Activated T-cell treated with anti-CD3 and anti-CD28 coated beads, Interleukin-2, amount 50 U/mL, for 72 hours (primary cell): ENCODE results near the gene GALNT2. TPM values are rescaled to one million over a fixed set of nuclear protein-coding genes. Genes with fewer than 3 reads are reported as not detected.
A peak's percentile ranks its signal among the peaks of the same experiment; 100 is the strongest.

ENCODE experiments used
- ATAC-seq, 2 donors: fragments of 150-1000 bp; cut with Tn5 transposase; replicated peaks in 1 of 2; 2 replicates each; pipeline ENCODE4 v1.10.0; 2021; ENCODE audit warnings: moderate library complexity in 2 of 2, mild to moderate bottlenecking in 1 of 2
- DNase-seq, 2 donors: peaks; one replicate each; pipeline ENCODE4 v3.0.0; 2021 to 2022; ENCODE audit warnings: mixed read lengths in 1 of 2
- H3K27ac Mint-ChIP-seq: one replicate; pipeline ENCODE4 v1.8.0; 2022; ENCODE audit warnings: mild to moderate bottlenecking, moderate library complexity, mixed read lengths
- H3K27me3 Mint-ChIP-seq: one replicate; pipeline ENCODE4 v1.8.0; 2022; ENCODE audit warnings: low read depth, mixed read lengths
- H3K36me3 Mint-ChIP-seq, 2 donors: one replicate each; pipeline ENCODE4 v1.8.0; 2022; ENCODE audit warnings: mixed read lengths in 2 of 2, mild to moderate bottlenecking in 1 of 2; ENCODE audit not compliant: insufficient read depth in 2 of 2
- H3K4me1 Mint-ChIP-seq: one replicate; pipeline ENCODE4 v1.8.0; 2022; ENCODE audit warnings: low read depth, mixed read lengths
- H3K4me3 Mint-ChIP-seq, 2 donors: one replicate each; pipeline ENCODE4 v1.8.0; 2022; ENCODE audit warnings: mild to moderate bottlenecking in 2 of 2, mixed read lengths in 2 of 2, moderate library complexity in 2 of 2
- H3K9me3 Mint-ChIP-seq, 2 donors: one replicate each; pipeline ENCODE4 v1.8.0; 2022; ENCODE audit warnings: mixed read lengths in 2 of 2
- total RNA-seq, 2 donors: library from RNA; stranded (reverse); gene quantifications; one replicate each; pipeline ENCODE4 v1.2.3, GENCODE V29; 2022

Gene GALNT2
- total RNA-seq, 2 donors from 2014 or later = 50.2 to 67.6 TPM

- no peak for ATAC-seq
- Mint-ChIP-seq H3K36me3 (peaks cover 13 to 19% of the 10 kb centered on the region in 2 donors), H3K4me3 (no peak overlapping the region), H3K27ac (no peak overlapping the region), H3K9me3 (peaks cover 7% of the 10 kb centered on the region in 2 donors), H3K4me1 (peaks cover 75% of the 10 kb centered on the region), H3K27me3 (no peaks in the 10 kb centered on the region)
- DNase-seq = no peak
Observed at GRCh38 chr1:230079199-230080024, 12.4 kb downstream of the GALNT2 start.

DNA sequence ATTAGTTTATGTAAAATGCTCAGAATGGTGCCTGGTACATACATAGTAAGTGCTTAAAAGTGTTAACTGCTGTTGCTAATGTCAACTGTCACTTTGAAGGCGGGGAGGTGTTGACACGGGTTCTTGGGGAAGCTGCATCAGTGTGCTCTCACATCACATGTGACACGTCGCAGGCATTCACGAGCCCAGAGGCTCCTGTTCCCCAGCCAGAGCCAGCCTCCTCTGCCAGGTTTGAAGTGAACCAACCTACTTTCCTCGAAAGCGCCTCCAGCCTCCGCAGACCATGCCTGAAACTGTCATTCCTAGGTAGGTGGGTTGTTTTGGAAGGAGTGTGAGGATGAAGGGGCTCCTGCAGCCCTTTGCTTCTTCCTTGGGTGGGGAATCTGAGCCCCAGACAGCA is 13.8 kb downstream of the GALNT2 start:
- Mint-ChIP-seq H3K36me3 (peaks cover 13 to 19% of the 10 kb centered on the region in 2 donors), H3K9me3 (peaks cover 7% of the 10 kb centered on the region in 2 donors), H3K27ac (no peak overlapping the region), H3K4me1 (peaks cover 80% of the 10 kb centered on the region), H3K27me3 (no peaks in the 10 kb centered on the region), H3K4me3 (no peak overlapping the region)
- no peak for ATAC-seq
- no peak for DNase-seq

DNA sequence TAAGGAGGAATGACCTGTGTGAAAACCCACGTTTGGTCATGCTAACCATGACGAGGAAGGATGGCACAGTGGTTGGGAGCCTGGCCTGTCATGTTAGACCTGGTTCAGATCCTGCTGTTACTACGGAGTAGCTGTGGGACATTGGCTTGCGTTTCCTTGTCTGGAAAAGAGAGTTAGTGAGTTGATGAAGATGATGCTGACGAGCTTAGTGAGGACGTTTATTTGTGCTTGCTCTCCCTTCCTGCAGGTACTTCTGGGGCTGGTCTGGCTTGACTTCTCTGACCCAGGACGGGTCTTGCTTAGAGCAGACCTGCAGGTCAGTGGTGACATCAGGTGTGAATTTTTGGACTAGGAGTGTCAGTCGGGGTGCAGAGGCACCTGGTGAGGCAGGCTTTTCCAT is 14.7 kb downstream of the GALNT2 start:
- no peak for DNase-seq
- H3K4me1 Mint-ChIP-seq = peaks cover 80% of the 10 kb centered on the region
- H3K4me3 Mint-ChIP-seq = peak overlapping the region in 1 of 2 donors; percentile 46
- H3K9me3 Mint-ChIP-seq = peaks cover 7% of the 10 kb centered on the region in 2 donors
- no peaks in the 10 kb centered on the region for H3K27me3 Mint-ChIP-seq
- no peak for ATAC-seq
- H3K36me3 Mint-ChIP-seq = peaks cover 10 to 16% of the 10 kb centered on the region in 2 donors
- no peak overlapping the region for H3K27ac Mint-ChIP-seq

DNA sequence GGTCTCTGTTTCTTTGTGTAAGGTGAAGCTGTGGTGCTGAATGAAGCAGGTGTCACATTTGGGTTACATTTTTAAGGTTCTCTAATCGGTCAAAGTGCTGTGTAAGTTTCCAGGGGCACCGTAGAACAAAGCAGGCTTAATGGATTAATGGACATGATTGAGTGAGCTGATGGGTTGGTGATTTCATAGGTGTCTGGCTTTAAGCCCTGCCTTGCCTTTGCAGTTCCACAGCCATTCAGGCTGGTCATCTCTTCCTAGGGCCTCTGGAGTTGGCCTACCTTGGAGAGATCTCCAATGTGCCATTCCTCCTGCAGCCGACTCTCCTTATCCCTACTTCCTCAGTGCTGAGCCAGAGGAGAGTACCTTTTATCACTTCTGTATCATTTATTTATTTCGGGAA is 15.2 kb downstream of the GALNT2 start:
- no peak for ATAC-seq
- H3K4me3 Mint-ChIP-seq = peak overlapping the region in 1 of 2 donors; percentile 62
- peaks cover 7% of the 10 kb centered on the region in 2 donors for H3K9me3 Mint-ChIP-seq
- peaks cover 10 to 16% of the 10 kb centered on the region in 2 donors for H3K36me3 Mint-ChIP-seq
- no peak overlapping the region for H3K27ac Mint-ChIP-seq
- peaks cover 80% of the 10 kb centered on the region for H3K4me1 Mint-ChIP-seq
- H3K27me3 Mint-ChIP-seq = no peaks in the 10 kb centered on the region
- no peak for DNase-seq

- H3K4me1 Mint-ChIP-seq = peaks cover 80% of the 10 kb centered on the region
- ATAC-seq = no peak
- no peak for DNase-seq
- H3K27ac Mint-ChIP-seq = no peak overlapping the region
- H3K36me3 Mint-ChIP-seq = peaks cover 10 to 15% of the 10 kb centered on the region in 2 donors
- peak overlapping the region in 1 of 2 donors; percentile 66 for H3K4me3 Mint-ChIP-seq
- H3K27me3 Mint-ChIP-seq = no peaks in the 10 kb centered on the region
- peaks cover 7% of the 10 kb centered on the region in 2 donors for H3K9me3 Mint-ChIP-seq
Observed at GRCh38 chr1:230083053-230083452, 16.0 kb downstream of the GALNT2 start.

DNA sequence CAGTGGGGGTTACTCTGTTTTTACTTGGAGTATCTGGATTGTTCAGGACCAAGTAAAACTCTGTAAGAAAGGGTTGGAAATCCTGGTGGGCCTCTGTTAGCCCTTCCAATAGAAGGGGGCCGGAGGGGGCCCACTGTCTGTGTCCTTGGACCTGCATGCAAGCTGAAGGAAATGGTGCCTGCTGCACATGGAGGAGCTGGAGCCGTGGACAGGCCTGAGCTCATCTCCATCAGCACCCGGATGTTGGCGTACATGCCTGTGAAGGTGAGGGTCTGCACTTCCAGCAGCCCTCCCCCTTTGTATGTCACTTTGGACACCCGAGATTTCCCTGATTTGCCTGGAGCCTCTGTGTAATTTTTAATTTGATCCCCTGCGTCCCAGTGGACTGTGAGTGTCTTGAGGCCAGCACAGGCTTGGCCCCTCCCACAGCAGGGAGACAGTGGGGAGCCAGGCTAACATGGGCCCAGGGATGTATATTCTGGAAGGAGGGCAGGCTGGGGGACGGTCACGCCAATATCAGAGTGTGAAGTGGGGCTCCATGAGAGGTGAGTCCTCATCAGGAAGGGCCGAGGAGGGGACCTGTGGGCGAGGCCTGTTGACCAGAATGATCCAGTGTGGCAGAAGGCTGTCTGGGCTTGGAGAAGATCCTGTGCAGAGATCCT is 16.8 kb downstream of the GALNT2 start:
- Mint-ChIP-seq H3K27me3 (no peaks in the 10 kb centered on the region), H3K27ac (peak overlapping the region; percentile 10), H3K4me3 (peak overlapping the region; percentile 66), H3K4me1 (peaks cover 87% of the 10 kb centered on the region), H3K36me3 (peaks cover 10 to 15% of the 10 kb centered on the region in 2 donors), H3K9me3 (peaks cover 7% of the 10 kb centered on the region in 2 donors)
- no peak for DNase-seq
- no peak for ATAC-seq

- DNase-seq = peak; percentile 83 to 88
- peak; percentile 99 to 100 for ATAC-seq
Observed at GRCh38 chr1:230084408-230085177, 17.6 kb downstream of the GALNT2 start.

GRCh38 chr1:230085178-230085515 is 18.1 kb downstream of the GALNT2 start:
- Mint-ChIP-seq H3K27me3 (no peaks in the 10 kb centered on the region), H3K4me1 (peaks cover 90% of the 10 kb centered on the region), H3K36me3 (peaks cover 10 to 24% of the 10 kb centered on the region in 2 donors), H3K27ac (no peak overlapping the region), H3K9me3 (peaks cover 7% of the 10 kb centered on the region in 2 donors), H3K4me3 (peak overlapping the region; percentile 66)
- DNase-seq (no peak), ATAC-seq (no peak)

More at GRCh38 chr1:230084408-230085177, 17.6 kb downstream of the GALNT2 start:
- Mint-ChIP-seq H3K9me3 (peaks cover 7% of the 10 kb centered on the region in 2 donors), H3K27ac (peak overlapping the region; percentile 10), H3K27me3 (no peaks in the 10 kb centered on the region), H3K4me3 (peak overlapping the region; percentile 66), H3K36me3 (peaks cover 10 to 20% of the 10 kb centered on the region in 2 donors), H3K4me1 (peaks cover 90% of the 10 kb centered on the region)

GRCh38 chr1:230086151-230086550 is 19.1 kb downstream of the GALNT2 start:
- no peak for DNase-seq
- Mint-ChIP-seq H3K9me3 (peaks cover 7% of the 10 kb centered on the region in 2 donors), H3K27ac (no peak overlapping the region)

DNA sequence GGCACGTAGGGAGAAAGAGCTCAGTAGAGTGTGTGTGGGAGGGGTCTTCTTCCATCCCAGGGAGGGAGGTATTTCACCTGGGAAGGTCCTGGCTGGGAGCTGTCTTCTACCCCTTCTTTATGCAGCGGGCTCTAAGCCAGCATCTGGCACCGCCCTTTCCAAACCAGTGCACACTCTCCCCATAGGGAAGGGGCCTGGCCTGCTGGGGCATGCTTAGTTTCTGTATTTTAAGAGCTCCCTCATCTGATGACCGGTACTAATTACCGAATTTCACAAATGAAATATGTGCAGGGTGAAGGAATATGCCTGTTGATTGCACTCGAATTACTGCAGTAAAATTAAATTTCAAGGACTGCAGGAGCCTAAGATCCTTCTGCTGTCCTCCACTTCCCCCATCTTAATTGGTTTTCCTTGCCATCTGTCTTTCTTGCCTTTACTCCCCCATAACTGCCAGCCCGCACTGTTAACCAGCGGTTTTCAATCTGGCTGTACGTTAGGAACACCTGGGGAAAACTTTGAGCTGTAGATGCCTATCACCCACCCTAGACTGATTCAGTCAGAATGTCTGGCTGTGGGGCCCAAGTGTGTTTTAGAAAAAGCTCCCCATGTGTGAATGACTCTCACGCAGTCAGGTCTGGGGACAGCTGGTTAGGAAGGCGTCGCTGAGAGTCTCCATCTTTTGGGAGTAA is 20.1 kb downstream of the GALNT2 start:
- Mint-ChIP-seq H3K4me1 (peaks cover 84% of the 10 kb centered on the region), H3K9me3 (peaks cover 7% of the 10 kb centered on the region in 2 donors), H3K27ac (no peak overlapping the region), H3K36me3 (peaks cover 9 to 36% of the 10 kb centered on the region in 2 donors), H3K27me3 (no peaks in the 10 kb centered on the region), H3K4me3 (peak overlapping the region in 1 of 2 donors; percentile 52)
- ATAC-seq (no peak), DNase-seq (no peak)

More at GRCh38 chr1:230086151-230086550, 19.1 kb downstream of the GALNT2 start:
- peaks cover 10 to 29% of the 10 kb centered on the region in 2 donors for H3K36me3 Mint-ChIP-seq
- ATAC-seq = no peak
- H3K4me3 Mint-ChIP-seq = peak overlapping the region in 1 of 2 donors; percentile 44
- H3K27me3 Mint-ChIP-seq = no peaks in the 10 kb centered on the region
- H3K4me1 Mint-ChIP-seq = peaks cover 90% of the 10 kb centered on the region

DNA sequence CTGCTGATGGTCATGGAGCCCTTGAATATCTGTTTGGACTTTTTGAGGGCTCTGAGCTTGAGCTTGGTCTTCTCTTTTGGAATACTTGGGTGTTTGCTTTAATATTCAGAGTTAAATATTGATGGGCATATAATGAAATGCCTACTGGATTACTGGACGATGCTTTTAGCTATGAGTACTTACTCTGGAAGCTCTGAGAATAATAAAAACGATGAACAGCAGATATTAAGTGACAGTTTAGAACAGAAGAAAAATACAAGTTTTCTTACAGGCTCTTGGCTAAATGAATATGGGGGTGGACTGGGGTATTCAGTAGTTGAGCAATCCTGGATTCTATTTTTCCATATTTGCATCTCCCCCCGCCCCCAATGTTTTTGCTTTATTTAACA is 20.7 kb downstream of the GALNT2 start:
- H3K27ac Mint-ChIP-seq = no peak overlapping the region
- DNase-seq (no peak), ATAC-seq (no peak)
- no peaks in the 10 kb centered on the region for H3K27me3 Mint-ChIP-seq
- no peak overlapping the region for H3K4me3 Mint-ChIP-seq
- peaks cover 5 to 32% of the 10 kb centered on the region in 2 donors for H3K36me3 Mint-ChIP-seq
- peaks cover 4% of the 10 kb centered on the region in 2 donors for H3K9me3 Mint-ChIP-seq
- peaks cover 82% of the 10 kb centered on the region for H3K4me1 Mint-ChIP-seq

DNA sequence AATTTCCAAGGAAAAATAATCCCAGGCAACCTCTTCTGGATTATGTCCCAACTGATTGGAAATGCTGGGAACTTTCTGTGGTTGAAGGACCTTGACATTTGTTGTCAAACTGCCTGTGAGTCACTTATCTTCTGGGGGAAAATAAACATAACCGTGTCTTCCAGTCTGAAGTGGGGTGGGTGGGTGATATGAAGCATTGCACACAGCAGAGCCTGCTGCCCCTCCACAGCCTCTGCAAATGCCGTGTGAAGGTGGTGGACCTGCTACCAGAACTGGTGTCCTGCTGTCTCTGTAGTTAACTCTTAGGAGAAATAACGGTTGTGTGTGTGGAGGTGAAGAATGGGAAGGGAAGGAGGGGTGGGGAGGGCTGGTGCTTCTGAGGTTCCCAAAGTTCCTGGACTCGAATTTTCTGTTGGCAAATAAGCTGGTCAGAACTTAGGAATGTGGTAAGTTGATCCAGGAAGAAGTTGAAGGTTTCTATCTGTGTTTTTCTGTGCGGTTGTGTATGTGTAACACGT is 23.2 kb downstream of the GALNT2 start:
- ATAC-seq (no peak), DNase-seq (no peak)
- H3K36me3 Mint-ChIP-seq = peaks cover 4 to 28% of the 10 kb centered on the region in 2 donors
- peaks cover 58% of the 10 kb centered on the region for H3K4me1 Mint-ChIP-seq
- no peak overlapping the region for H3K27ac Mint-ChIP-seq
- H3K27me3 Mint-ChIP-seq = no peaks in the 10 kb centered on the region
- no peak overlapping the region for H3K4me3 Mint-ChIP-seq
- H3K9me3 Mint-ChIP-seq = no peaks in the 10 kb centered on the region
